ENCODE measurements around the gene RCOR1. TPM values are rescaled to one million over a fixed set of nuclear protein-coding genes. Genes with fewer than 3 reads are reported as not detected.

The RCOR1 gene
- total RNA-seq, 2 donors from 2014 or later: 8.4 to 8.7 TPM

DNA sequence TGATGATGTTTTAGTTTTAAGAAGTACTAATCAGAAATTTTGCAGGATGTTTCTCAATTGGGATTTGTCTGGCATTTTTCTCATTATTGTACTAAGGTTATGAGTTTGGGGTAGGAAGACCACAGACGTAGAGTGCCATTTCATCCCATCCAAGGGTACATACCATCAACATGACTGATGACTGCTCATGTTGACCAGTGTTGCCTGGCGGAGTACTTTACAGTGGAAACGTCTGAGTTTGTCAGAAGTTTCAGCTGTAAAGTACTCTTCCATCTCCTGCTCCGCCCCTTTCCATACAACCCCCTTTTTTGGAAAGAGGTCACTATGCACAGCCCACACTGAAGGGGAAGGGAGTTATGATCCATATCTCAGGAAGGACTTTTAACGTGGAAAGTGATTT lies 74.2 kb downstream of the RCOR1 start:
- Histone ChIP-seq H3K36me3 (no peaks in the 10 kb centered on the region), H3K4me3 (no peak overlapping the region), H3K4me1 (no peaks in the 10 kb centered on the region), H3K27ac (no peak overlapping the region), H3K27me3 (no peaks in the 10 kb centered on the region), H3K9me3 (no peaks in the 10 kb centered on the region)
- DNase-seq (ENCODE audit: low spot score): no peak
- TF ChIP-seq, protein P1, sequence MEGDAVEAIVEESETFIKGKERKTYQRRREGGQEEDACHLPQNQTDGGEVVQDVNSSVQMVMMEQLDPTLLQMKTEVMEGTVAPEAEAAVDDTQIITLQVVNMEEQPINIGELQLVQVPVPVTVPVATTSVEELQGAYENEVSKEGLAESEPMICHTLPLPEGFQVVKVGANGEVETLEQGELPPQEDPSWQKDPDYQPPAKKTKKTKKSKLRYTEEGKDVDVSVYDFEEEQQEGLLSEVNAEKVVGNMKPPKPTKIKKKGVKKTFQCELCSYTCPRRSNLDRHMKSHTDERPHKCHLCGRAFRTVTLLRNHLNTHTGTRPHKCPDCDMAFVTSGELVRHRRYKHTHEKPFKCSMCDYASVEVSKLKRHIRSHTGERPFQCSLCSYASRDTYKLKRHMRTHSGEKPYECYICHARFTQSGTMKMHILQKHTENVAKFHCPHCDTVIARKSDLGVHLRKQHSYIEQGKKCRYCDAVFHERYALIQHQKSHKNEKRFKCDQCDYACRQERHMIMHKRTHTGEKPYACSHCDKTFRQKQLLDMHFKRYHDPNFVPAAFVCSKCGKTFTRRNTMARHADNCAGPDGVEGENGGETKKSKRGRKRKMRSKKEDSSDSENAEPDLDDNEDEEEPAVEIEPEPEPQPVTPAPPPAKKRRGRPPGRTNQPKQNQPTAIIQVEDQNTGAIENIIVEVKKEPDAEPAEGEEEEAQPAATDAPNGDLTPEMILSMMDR (IDR thresholded peaks at IDR 0.05): no peak

DNA sequence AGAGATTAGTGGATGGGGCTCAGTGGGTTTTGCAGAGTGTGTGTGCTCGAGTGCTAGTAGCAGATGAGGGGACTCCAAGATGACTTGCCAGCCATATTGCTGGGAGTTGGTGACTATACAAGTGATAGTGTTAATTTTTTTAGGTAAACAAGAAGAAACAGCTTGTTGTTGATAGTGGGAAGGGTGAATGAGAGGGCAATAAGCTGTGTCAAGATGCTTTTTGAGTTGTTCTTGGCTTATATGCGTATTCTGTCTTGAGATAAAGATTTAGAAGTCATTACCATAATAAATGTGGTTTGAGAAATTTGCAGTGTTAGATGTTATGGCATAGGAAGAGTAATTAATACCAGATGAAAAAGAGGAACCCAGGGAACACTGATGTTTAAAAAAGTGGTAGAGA lies 75.3 kb downstream of the RCOR1 start:
- Histone ChIP-seq H3K27ac (no peak overlapping the region), H3K27me3 (no peaks in the 10 kb centered on the region), H3K36me3 (no peaks in the 10 kb centered on the region), H3K4me1 (no peaks in the 10 kb centered on the region), H3K9me3 (no peaks in the 10 kb centered on the region), H3K4me3 (no peak overlapping the region)
- DNase-seq (ENCODE audit: low spot score): no peak
- TF ChIP-seq, protein P1 (IDR thresholded peaks at IDR 0.05): no peak

DNA sequence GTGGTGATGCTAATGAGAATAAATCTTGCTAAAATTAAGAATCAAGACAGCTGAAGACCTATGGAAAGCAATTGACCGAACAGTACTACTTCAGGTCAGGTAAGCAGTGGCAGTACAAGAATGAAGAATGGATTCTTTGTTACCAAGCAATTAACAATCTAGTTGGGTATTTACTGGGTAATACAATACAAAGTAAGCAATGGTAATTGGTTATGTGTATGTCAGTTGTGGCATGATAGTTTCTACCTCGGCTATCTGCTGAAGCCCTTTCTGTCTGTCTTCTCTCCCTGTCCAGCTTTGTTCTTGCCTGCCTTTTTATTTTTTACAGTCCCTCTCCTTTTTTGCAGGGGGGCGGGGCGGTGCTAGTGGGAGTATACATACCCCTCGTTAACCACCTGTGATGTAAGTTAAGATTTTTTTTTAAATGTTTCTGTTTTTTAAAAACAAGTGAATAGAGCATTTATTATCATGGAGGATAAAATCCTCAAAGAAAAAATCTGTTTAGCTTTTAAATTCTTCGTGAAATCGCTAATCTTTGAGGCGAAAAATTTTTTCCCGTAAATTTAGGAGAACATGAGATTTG lies 75.9 kb downstream of the RCOR1 start:
- Histone ChIP-seq H3K4me1 (no peaks in the 10 kb centered on the region), H3K9me3 (no peaks in the 10 kb centered on the region), H3K27me3 (no peaks in the 10 kb centered on the region), H3K4me3 (no peak overlapping the region), H3K36me3 (no peaks in the 10 kb centered on the region), H3K27ac (no peak overlapping the region)
- no peak for DNase-seq (ENCODE audit: low spot score)
- TF ChIP-seq, protein P1 (IDR thresholded peaks at IDR 0.05): no peak

DNA sequence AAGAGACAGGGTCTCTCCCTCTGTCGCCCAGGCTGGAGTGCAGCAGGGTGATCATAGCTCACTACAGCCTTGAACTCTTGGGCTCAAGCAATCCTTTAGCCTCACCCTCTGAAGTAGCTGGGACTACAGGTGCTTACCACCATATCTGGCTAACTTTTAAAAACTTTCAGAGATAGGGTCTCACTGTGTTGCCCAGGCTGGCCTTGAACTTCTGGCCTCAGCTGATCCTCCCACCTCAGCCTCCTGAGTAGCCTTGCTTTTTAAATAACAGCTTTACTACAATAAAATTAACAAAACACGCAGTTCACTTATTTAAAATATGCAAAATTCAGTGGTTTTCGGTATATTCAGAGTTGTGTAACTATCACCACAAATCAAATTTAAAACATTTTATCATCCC lies 79.0 kb downstream of the RCOR1 start:
- H3K4me3 ChIP-seq: no peak overlapping the region
- TF ChIP-seq, protein P1 (IDR thresholded peaks at IDR 0.05): no peak
- no peak overlapping the region for H3K27ac ChIP-seq
- H3K9me3 ChIP-seq: no peaks in the 10 kb centered on the region
- H3K36me3 ChIP-seq: no peaks in the 10 kb centered on the region
- no peaks in the 10 kb centered on the region for H3K27me3 ChIP-seq
- no peak for DNase-seq (ENCODE audit: low spot score)
- H3K4me1 ChIP-seq: no peaks in the 10 kb centered on the region

DNA sequence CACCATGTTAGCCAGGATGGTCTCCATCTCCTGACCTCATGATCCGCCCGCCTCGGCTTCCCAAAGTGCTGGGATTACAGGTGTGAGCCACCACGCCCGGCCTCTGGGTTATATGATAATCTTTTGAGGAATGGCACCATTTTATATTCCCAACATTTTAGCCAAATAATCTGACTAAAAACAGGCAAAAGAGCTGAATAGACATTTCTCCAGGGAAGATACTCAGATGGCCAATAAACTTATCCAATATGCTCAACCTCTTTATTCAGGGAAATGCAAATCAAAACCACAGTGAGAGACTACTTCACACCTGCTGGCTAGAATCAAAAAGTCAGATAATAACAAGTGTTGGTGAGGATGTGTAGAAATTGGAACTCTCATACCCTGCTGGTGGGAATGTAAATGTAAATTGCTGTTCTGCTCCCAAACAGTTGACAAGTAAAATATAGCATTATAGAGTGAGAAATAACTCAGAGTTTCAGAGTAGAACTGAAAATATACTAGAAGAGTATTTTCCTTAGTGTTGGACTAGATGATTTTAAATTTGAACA lies 80.0 kb downstream of the RCOR1 start:
- DNase-seq (ENCODE audit: low spot score): no peak
- no peaks in the 10 kb centered on the region for H3K27me3 ChIP-seq

More for the DNA sequence above, 80.0 kb downstream of the RCOR1 start:
- no peak overlapping the region for H3K4me3 ChIP-seq
- H3K4me1 ChIP-seq: no peaks in the 10 kb centered on the region
- H3K27ac ChIP-seq: no peak overlapping the region
- TF ChIP-seq, protein P1 (IDR thresholded peaks at IDR 0.05): no peak
- H3K36me3 ChIP-seq: no peaks in the 10 kb centered on the region
- no peaks in the 10 kb centered on the region for H3K9me3 ChIP-seq

Data from right atrium auricular region (tissue), 2 donors.